GM12878 (cell line): ENCODE measurements around the gene SPATA31D3. TPM values are rescaled to one million over a fixed set of nuclear protein-coding genes. Genes with fewer than 3 reads are reported as not detected.

Experiments
- ATAC-seq: fragments of 200-7000 bp; cut with Tn5 transposase; 3 replicates; pipeline ENCODE4 v1.9.1; 2020; ENCODE audit warnings: mild to moderate bottlenecking, moderate library complexity
- BruUV-seq: library from RNA; stranded (reverse); fragments of 400-500 nt; replicated peaks from 2 replicates; lab custom pipeline; 2021; lab: Mats Ljungman, UMichigan
- CTCF ChIA-PET: fragments of 300-600 bp; sonication (Branson Sonifier 250); formaldehyde crosslinking; extraction: SDS; loops from one replicate; lab custom pipeline; 2021; ENCODE audit warnings: inconsistent platforms; lab: Yijun Ruan, JAX
- POLR2A ChIA-PET: fragments of 350-600 bp; formaldehyde crosslinking; extraction: SDS; loops from one replicate; lab custom pipeline; 2021; ENCODE audit warnings: inconsistent platforms; lab: Charles Lee
- RAD21 ChIA-PET: fragments of 300-600 bp; sonication (Branson Sonifier 250); formaldehyde crosslinking; loops from one replicate; lab custom pipeline; 2023; ENCODE audit warnings: antibody characterized with exemption; ENCODE audit not compliant: unreplicated experiment; lab: Charles Lee
- SMC1A ChIA-PET: fragments of 300-600 bp; sonication (Branson Sonifier 250); formaldehyde crosslinking; loops from one replicate; lab custom pipeline; 2023; ENCODE audit not compliant: unreplicated experiment, uncharacterized antibody; lab: Charles Lee
- DNase-seq: peaks from one replicate; pipeline ENCODE4 v3.0.0-alpha.2; 2011; ENCODE audit warnings: low read depth, low spot score
- FAIRE-seq: peaks from 3 replicates; lab custom pipeline; 2011; peaks lifted over from hg19 to GRCh38; lab: Jason Lieb, UNC
- H2AFZ ChIP-seq: 2 replicates; pipeline ENCODE4 v1.6.0; 2011; ENCODE audit warnings: low read depth, low read length, control low read depth; ENCODE audit not compliant: control insufficient read depth
- H3K27ac ChIP-seq: 2 replicates; pipeline ENCODE4 v1.5.1; 2011; ENCODE audit warnings: control low read depth; ENCODE audit not compliant: control insufficient read depth, insufficient read depth
- H3K27me3 ChIP-seq, 2 experiments: replicated peaks in 1 of 2; 2 replicates each; pipeline versions ENCODE4 v1.6.0 to v1.6.1; 2011; ENCODE audit warnings: low read length in 1 of 2; ENCODE audit not compliant: control insufficient read depth in 2 of 2, insufficient read depth in 2 of 2
- H3K36me3 ChIP-seq, 2 experiments: 2 replicates each; pipeline ENCODE4 v1.5.1; 2011; ENCODE audit warnings: low read length in 1 of 2; ENCODE audit not compliant: control insufficient read depth in 2 of 2, insufficient read depth in 2 of 2
- H3K4me1 ChIP-seq: 2 replicates; pipeline ENCODE4 v1.6.1; 2011; ENCODE audit warnings: mild to moderate bottlenecking, low read length, moderate library complexity, mixed read lengths; ENCODE audit not compliant: control insufficient read depth, insufficient read depth
- H3K4me2 ChIP-seq: 2 replicates; pipeline ENCODE4 v1.6.0; 2011; ENCODE audit warnings: control low read depth; ENCODE audit not compliant: control insufficient read depth, insufficient read depth
- H3K4me3 ChIP-seq: fragments of 200-600 bp; sonication (generic); 2 replicates; pipeline ENCODE4 v1.5.1; 2016
- H3K79me2 ChIP-seq: 2 replicates; pipeline ENCODE4 v1.6.0; 2011; ENCODE audit warnings: low read length; ENCODE audit not compliant: control insufficient read depth, insufficient read depth
- H3K9ac ChIP-seq: 2 replicates; pipeline ENCODE4 v1.8.0; 2011; ENCODE audit warnings: low read length, control low read depth, mixed read lengths; ENCODE audit not compliant: control insufficient read depth, insufficient read depth
- H3K9me3 ChIP-seq: replicated peaks from 3 replicates; pipeline ENCODE4 v1.5.1; 2011; ENCODE audit warnings: mild to moderate bottlenecking, low read length; ENCODE audit not compliant: control insufficient read depth, insufficient read depth
- H4K20me1 ChIP-seq: 2 replicates; pipeline ENCODE4 v1.6.0; 2011; ENCODE audit not compliant: control insufficient read depth, insufficient read depth
- CTCF ChIP-seq, 3 experiments: IDR thresholded peaks in 2 of 3; conservative IDR thresholded peaks in 1 of 3; 2 replicates each; pipeline ENCODE4 v1.5.1; 2011; ENCODE audit warnings: low read depth in 3 of 3, low read length in 3 of 3, mild to moderate bottlenecking in 3 of 3, control low read depth in 2 of 3, moderate library complexity in 2 of 3, inconsistent platforms in 1 of 3, mixed read lengths in 1 of 3; ENCODE audit not compliant: control insufficient read depth in 2 of 3, insufficient read depth in 1 of 3; ENCODE audit errors: extremely low read depth in 1 of 3
- FOXM1 ChIP-seq: IDR thresholded peaks from 2 replicates; pipeline ENCODE4 v1.6.1; 2012; ENCODE audit warnings: low read depth, mild to moderate bottlenecking, inconsistent platforms, low read length, moderate library complexity
- KLF5 ChIP-seq: fragments of 450-650 bp; IDR thresholded peaks from 2 replicates; pipeline ENCODE4 v1.6.1; 2014; ENCODE audit warnings: mild to moderate bottlenecking; ENCODE audit not compliant: partially characterized antibody
- MEF2B ChIP-seq: fragments of 450-650 bp; IDR thresholded peaks from 2 replicates; pipeline ENCODE4 v1.6.1; 2018; ENCODE audit warnings: mild to moderate bottlenecking, moderate library complexity; ENCODE audit not compliant: partially characterized antibody, poor library complexity, severe bottlenecking
- NR2C2 ChIP-seq: IDR thresholded peaks from 2 replicates; pipeline ENCODE4 v1.6.1; 2011; ENCODE audit warnings: borderline replicate concordance, low read depth; ENCODE audit not compliant: control insufficient read depth, insufficient read length
- POLR2AphosphoS5 ChIP-seq: IDR thresholded peaks from 2 replicates; pipeline ENCODE4 v1.6.1; 2011; ENCODE audit warnings: mild to moderate bottlenecking, low read length, inconsistent platforms
- RAD21 ChIP-seq: IDR thresholded peaks from 2 replicates; pipeline ENCODE4 v1.6.1; 2011; ENCODE audit warnings: mild to moderate bottlenecking, low read depth, low read length, moderate library complexity; ENCODE audit not compliant: insufficient read depth
- WGBS: methylation state at CpG from one replicate; pipeline ENCODE4 v1.1.6; 2016; ENCODE audit warnings: low lambda C conversion rate; ENCODE audit not compliant: insufficient replicate concordance, insufficient coverage; ENCODE audit errors: missing lambda C conversion rate; 5-methylcytosine and 5-hydroxymethylcytosine counted together
- in situ Hi-C: fragments of 300-500 bp; cut with MboI; formaldehyde crosslinking; loops from 9 replicates; pipeline ENCODE4 v1.14.3; 2018; ENCODE audit warnings: mixed read lengths
- intact Hi-C: fragments of 100-400 bp; cut with micrococcal nuclease; formaldehyde crosslinking; loops from one replicate; pipeline ENCODE4 v1.14.2; 2022; ENCODE audit not compliant: unreplicated experiment
- polyA plus RNA-seq, 11 experiments: library from polyadenylated mRNA; depleted of rRNA in 4 of 11; unstranded in 6 of 11; stranded (reverse) in 5 of 11; fragments of >200 nt; fragmentation: Nextera tagmentation in 4 of 11; fragmentation: Illumina TruSeq in 1 of 11; extraction: Ambion mirVana in 4 of 11; extraction: Trizol in 1 of 11; gene quantifications; 1 replicate in 1 of 11; 2 replicates in 10 of 11; pipeline versions ENCODE4 v1.2.1 to v1.2.3, GENCODE V29; 2011 to 2016; ENCODE audit warnings: inconsistent platforms in 2 of 11, missing spikeins in 2 of 11, low read depth in 1 of 11
- total RNA-seq, 4 experiments: library from RNA; depleted of rRNA in 3 of 4; stranded (reverse); fragments of >200 nt in 3 of 4; fragmentation: Illumina TruSeq in 1 of 4; extraction: Trizol in 1 of 4; gene quantifications; 2 replicates each; pipeline versions ENCODE4 v1.2.1 to v1.2.3, GENCODE V29; 2013 to 2021
- TF ChIP-seq, protein P1 (sequence below): fragments of 450-650 bp; IDR thresholded peaks from 2 replicates; pipeline ENCODE4 v1.6.1; 2018; ENCODE audit warnings: borderline replicate concordance, mild to moderate bottlenecking; ENCODE audit not compliant: partially characterized antibody

Gene SPATA31D3
- total and polyA plus RNA-seq, 10 of the 15 experiments (the other 5 are each of a cell fraction or from before 2014, with no cell fraction given): not detected

GRCh38 chr9:81964218-81965171 lies 21.2 kb downstream of the SPATA31D3 start:
- Histone ChIP-seq H3K79me2 (no peaks in the 10 kb centered on the region), H3K4me2 (no peak overlapping the region), H3K9me3 (no peaks in the 10 kb centered on the region), H3K4me3 (no peak overlapping the region), H3K27me3 (no peaks in the 10 kb centered on the region), H3K4me1 (no peaks in the 10 kb centered on the region), H3K36me3 (no peaks in the 10 kb centered on the region), H2AFZ (no peak overlapping the region), H3K9ac (no peak overlapping the region), H4K20me1 (no peaks in the 10 kb centered on the region), H3K27ac (no peak overlapping the region)
- DNase-seq (no peak), ATAC-seq (no peak), FAIRE-seq (no peak)
- TF ChIP-seq RAD21: no peak
- TF ChIP-seq MEF2B: peak; percentile 66
- no peak for TF ChIP-seq FOXM1
- no peak for TF ChIP-seq KLF5
- no peak for TF ChIP-seq NR2C2
- TF ChIP-seq, protein P1, sequence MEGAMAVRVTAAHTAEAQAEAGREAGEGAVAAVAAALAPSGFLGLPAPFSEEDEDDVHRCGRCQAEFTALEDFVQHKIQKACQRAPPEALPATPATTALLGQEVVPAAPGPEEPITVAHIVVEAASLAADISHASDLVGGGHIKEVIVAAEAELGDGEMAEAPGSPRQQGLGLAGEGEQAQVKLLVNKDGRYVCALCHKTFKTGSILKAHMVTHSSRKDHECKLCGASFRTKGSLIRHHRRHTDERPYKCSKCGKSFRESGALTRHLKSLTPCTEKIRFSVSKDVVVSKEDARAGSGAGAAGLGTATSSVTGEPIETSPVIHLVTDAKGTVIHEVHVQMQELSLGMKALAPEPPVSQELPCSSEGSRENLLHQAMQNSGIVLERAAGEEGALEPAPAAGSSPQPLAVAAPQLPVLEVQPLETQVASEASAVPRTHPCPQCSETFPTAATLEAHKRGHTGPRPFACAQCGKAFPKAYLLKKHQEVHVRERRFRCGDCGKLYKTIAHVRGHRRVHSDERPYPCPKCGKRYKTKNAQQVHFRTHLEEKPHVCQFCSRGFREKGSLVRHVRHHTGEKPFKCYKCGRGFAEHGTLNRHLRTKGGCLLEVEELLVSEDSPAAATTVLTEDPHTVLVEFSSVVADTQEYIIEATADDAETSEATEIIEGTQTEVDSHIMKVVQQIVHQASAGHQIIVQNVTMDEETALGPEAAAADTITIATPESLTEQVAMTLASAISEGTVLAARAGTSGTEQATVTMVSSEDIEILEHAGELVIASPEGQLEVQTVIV: no peak
- TF ChIP-seq CTCF (IDR thresholded peaks at IDR 0.05 in 2 of 3, conservative IDR thresholded peaks at IDR 0.05 in 1 of 3; ENCODE audit: control insufficient read depth in 2 of 3, extremely low read depth in 1 of 3, insufficient read depth in 1 of 3, low read depth in 3 of 3, low read length in 3 of 3): no peak
- TF ChIP-seq POLR2AphosphoS5: no peak
- ChIA-PET CTCF (no interaction called here), SMC1A (interaction anchor here (0.6 kb wide), 1 partner anchor 156 kb away, joined by 3 read pairs; no protein-coding TSS in a partner anchor), POLR2A (no interaction called here), RAD21 (no interaction called here)
- no TSS peak for BruUV-seq
- WGBS: 9% methylated on average over 6 of the region's 6 CpGs
- in situ Hi-C loops: loop anchor here (25.0 kb wide), 1 partner anchor 98 kb away; no protein-coding TSS in a partner anchor
- intact Hi-C loops: no loop called here
